HUES6 (cell line): ENCODE measurements around the gene TSPAN18.

Experiments
- H3K27ac ChIP-seq: 2 replicates; pipeline ENCODE4 v1.7.0; 2013; ENCODE audit warnings: low read depth, mild to moderate bottlenecking, low read length, inconsistent platforms
- H3K27me3 ChIP-seq: 2 replicates; pipeline ENCODE4 v1.6.1; 2013; ENCODE audit warnings: low read length; ENCODE audit not compliant: control insufficient read depth, insufficient read depth
- H3K36me3 ChIP-seq: 2 replicates; pipeline ENCODE4 v1.6.1; 2013; ENCODE audit warnings: low read length; ENCODE audit not compliant: control insufficient read depth, insufficient read depth
- H3K4me1 ChIP-seq: 2 replicates; pipeline ENCODE4 v1.6.1; 2013; ENCODE audit warnings: low read length; ENCODE audit not compliant: control insufficient read depth, insufficient read depth
- H3K4me3 ChIP-seq: 2 replicates; pipeline ENCODE4 v1.5.1; 2013; ENCODE audit warnings: low read depth, low read length
- H3K9ac ChIP-seq: one replicate; pipeline ENCODE4 v1.6.1; 2013; ENCODE audit warnings: mild to moderate bottlenecking, low read length
- H3K9me3 ChIP-seq: 2 replicates; pipeline ENCODE4 v1.6.1; 2013; ENCODE audit warnings: low read depth, low read length; ENCODE audit not compliant: control insufficient read depth, insufficient read depth

The TSPAN18 gene

DNA sequence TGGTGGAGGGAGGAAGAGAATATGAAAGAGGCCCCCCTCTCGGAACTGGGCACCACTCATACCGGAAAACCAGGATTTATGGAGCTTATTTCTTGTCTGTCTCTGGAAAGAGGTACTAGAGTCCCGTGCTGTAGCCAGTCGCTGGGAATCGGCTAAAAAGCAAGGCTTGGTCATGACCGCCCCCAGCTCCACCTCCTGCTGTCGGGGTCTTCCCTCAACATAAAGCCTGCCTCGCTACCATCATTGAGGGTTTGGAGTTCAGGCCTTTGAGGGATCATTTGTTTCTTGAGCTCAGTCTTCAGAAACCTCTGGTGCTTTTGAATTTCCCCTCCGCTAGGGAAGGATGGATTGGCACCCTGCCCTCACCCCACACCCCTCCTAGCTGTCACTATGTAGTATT lies 97.1 kb downstream of the TSPAN18 start:
- H3K27me3 ChIP-seq, result no peaks in the 10 kb centered on the region
- peak overlapping the region; percentile 32 for H3K4me3 ChIP-seq
- peak overlapping the region; percentile 70; the same call in 1 of the 2 replicates for H3K27ac ChIP-seq
- H3K36me3 ChIP-seq, result no peaks in the 10 kb centered on the region
- peak overlapping the region; percentile 69 for H3K9ac ChIP-seq
- H3K4me1 ChIP-seq, result peaks cover 58% of the 10 kb centered on the region
- no peaks in the 10 kb centered on the region; the same call in 1 of the 2 replicates for H3K9me3 ChIP-seq

DNA sequence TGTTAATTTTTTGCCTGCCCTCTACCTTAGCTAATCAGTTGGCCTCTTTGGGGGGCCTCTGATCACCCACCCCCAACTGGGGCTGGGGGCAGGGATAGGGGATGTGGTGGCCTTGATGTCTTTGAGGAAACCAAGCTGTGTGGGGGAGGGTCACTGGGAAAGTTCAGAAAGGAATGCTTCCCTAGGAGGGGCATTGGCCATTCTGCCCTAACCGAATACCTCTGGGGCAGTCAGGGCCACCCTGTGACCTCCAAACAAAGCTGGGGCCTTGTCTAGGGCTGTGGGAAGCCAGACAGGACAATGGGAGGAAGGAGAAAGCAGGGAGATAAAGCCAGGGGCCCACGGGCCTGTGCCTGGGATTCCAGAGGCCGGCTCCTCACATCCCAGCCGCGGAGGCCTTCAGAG lies 97.5 kb downstream of the TSPAN18 start:
- Histone ChIP-seq H3K27me3 (no peaks in the 10 kb centered on the region), H3K4me1 (peaks cover 58% of the 10 kb centered on the region), H3K9me3 (no peaks in the 10 kb centered on the region; the same call in 1 of the 2 replicates), H3K36me3 (no peaks in the 10 kb centered on the region), H3K4me3 (peak overlapping the region; percentile 32), H3K27ac (peak overlapping the region; percentile 70; the same call in 1 of the 2 replicates), H3K9ac (peak overlapping the region; percentile 62)

DNA sequence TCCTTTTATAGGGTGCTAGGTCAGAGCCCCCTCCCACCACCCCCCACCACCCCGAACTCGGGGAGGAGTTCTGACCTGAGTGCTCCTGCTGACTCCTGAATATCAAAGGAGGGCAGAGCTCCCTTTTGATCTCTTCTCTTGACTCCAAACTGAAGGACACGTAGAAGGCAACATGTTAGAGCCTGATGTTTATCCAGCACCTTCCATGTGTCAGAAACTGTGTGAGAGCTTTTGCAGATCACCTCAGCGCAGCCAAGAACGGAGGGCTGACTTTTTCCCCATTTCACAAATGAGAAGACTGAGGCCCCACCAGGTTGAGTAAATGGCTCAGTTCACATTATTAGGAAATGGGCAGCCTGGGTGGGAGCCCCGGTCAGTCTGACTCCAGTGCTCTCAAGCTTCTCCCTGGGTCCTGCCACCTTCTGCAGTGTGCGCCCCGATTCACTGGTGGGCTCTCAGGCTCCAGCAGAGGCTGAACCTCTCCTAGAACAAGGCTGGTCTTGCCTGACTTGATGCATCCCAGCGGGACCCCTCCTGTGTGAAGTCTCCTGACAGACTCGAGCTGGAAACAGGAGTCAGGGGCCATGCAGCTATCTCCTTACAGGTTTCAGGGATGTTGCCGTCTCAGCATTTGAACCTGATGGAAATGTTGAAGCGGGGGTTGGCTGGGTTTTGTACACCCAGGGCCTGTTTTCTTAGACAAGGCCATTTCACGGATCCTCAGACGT lies 98.5 kb downstream of the TSPAN18 start:
- no peaks in the 10 kb centered on the region for H3K36me3 ChIP-seq
- peak overlapping the region; percentile 1; the same call in 1 of the 2 replicates for H3K4me3 ChIP-seq
- peaks cover 62% of the 10 kb centered on the region for H3K4me1 ChIP-seq
- H3K27me3 ChIP-seq, result no peaks in the 10 kb centered on the region
- no peaks in the 10 kb centered on the region; the same call in 1 of the 2 replicates for H3K9me3 ChIP-seq
- H3K9ac ChIP-seq, result peak overlapping the region; percentile 62
- peak overlapping the region; percentile 70; the same call in 1 of the 2 replicates for H3K27ac ChIP-seq

DNA sequence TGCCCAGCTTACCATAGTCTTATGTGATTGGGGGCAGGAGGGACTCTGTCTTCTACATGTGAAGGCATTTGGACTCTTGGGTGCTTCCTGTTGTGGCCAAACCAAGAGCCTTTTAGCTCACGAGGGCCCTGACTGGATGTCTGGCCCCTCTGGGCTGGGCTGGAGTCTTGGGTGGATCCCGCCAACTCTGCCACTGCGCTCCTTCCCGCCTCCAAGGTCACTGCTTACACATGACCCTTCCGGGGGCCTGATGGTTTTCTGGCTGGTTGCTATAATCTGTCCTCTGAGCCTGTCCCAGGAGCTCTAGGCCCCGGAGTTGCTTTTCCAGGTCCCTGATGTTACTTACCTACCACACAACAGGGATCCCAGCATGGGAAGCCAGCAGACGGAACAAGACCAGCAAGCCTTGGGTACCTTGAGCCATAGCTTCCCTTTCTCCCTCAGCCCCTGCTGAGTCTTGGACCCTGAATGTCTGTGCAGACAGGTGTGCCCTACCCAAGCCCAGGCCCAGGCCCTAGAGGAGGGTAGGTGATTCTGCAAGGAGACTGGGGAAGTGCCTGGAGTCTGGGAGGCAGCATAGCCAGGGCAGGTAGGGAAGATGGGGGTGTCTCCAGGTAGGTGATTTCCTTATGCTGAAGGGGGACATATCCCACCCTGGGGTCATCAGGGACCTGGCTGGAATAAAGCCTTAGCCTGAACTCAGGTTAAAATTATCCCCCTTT lies 100.3 kb downstream of the TSPAN18 start:
- Histone ChIP-seq H3K27me3 (no peaks in the 10 kb centered on the region), H3K27ac (no peak overlapping the region), H3K9ac (no peak overlapping the region), H3K36me3 (no peaks in the 10 kb centered on the region), H3K4me1 (peaks cover 66% of the 10 kb centered on the region), H3K9me3 (no peaks in the 10 kb centered on the region; the same call in 1 of the 2 replicates), H3K4me3 (no peak overlapping the region)

DNA sequence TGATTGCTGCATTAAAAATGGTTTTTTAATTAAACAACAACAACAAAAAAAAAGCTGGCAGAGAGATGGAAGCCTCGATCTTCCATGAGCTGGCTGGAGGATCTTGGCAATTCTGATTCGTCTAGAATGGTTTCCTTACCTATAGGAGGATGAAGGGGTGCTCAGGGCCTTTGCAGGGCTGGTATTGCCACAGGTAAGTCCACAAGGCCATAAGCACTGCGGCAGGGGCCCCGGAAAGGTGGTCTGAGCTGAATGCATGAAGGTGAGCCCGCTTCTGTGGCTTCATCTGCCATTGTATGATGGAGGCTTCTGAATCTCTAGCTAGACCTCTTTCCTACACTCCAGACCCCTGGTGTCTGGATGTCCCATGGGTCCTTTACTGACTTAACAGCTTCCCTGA lies 101.5 kb downstream of the TSPAN18 start:
- Histone ChIP-seq H3K27ac (no peak overlapping the region), H3K36me3 (no peaks in the 10 kb centered on the region), H3K4me3 (no peak overlapping the region), H3K9ac (no peak overlapping the region), H3K4me1 (peaks cover 66% of the 10 kb centered on the region), H3K9me3 (no peaks in the 10 kb centered on the region), H3K27me3 (no peaks in the 10 kb centered on the region)

DNA sequence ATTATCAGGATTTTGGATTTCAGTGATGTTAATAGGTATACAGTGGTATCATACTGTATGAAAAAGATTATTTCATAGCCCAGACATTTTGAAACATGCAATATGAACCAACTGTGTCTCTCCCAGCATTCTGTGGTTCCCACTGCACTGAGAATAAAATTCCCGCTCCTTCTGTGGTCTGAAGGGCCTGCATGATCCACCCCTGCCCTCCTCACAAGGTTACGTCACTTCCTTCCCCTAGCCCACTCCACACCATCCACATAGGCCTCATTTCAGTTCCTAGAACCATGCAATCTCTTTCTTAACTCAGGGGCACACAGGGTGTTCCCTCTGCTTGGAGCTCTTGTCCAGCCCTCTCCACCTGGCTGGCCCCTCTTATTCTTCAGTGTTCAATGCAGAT lies 103.1 kb downstream of the TSPAN18 start:
- Histone ChIP-seq H3K27me3 (no peaks in the 10 kb centered on the region), H3K36me3 (no peaks in the 10 kb centered on the region), H3K4me1 (peaks cover 68% of the 10 kb centered on the region), H3K4me3 (no peak overlapping the region), H3K9me3 (no peaks in the 10 kb centered on the region), H3K27ac (no peak overlapping the region), H3K9ac (no peak overlapping the region)

DNA sequence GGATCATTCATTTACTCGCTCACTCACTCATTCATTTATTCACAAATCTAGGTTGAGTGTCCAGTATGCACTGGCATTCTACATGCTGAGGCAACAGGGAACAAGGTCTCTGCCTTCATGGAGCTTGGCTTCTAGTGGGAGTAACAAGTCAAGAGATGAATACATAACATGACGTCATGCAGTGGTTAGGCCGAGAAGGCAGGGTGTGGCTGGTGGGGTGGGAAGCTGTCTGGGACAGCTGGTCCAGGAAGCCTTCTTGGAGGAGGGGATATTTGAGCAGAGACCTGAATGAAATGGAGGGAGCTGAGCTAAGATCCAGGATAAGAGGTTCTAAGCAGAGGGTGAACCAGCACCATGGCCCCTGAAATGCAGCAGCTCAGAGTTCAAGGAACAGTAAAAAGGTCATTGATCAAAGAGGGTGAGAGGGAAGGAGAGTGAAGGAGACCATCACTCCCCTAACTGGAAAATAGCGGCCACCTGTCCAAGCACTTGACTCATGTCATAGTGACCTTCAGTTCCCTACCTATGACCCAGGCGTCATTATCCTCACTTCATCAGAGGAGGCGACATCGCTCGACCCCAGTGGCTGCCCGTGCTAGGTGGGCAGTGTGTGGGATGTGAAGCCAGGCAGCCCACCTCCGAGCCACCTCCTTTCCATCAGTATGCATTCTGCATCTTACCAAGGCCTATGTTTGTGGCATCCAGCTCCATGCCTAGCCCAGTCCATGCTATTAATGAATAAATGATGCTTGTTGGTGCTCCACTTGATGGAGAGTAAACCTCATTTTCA lies 105.0 kb downstream of the TSPAN18 start:
- Histone ChIP-seq H3K36me3 (no peaks in the 10 kb centered on the region), H3K4me3 (no peak overlapping the region), H3K4me1 (peaks cover 63% of the 10 kb centered on the region), H3K27ac (no peak overlapping the region), H3K27me3 (no peaks in the 10 kb centered on the region), H3K9me3 (peaks cover 5% of the 10 kb centered on the region), H3K9ac (no peak overlapping the region)

DNA sequence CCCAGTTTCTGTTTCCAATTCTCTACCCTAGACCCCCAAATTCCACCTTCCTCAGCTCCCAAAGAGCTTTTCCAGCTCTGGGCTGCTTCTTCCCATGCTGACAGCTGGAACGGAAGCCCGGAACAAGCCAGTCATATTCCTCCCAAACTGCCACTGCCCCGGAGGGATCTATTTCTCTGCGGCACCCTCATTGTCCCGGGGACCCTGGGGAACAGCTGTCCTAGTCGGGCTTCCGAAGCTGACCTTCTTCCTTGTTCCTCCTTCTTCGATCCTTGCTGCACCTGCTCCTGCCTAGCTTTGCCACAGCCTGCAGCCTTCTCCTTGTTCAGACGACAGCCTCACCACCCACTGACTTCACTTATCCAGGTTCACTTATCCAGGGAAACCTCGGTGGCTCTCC lies 105.7 kb downstream of the TSPAN18 start:
- H3K4me1 ChIP-seq, result peaks cover 58% of the 10 kb centered on the region
- no peaks in the 10 kb centered on the region for H3K27me3 ChIP-seq
- H3K36me3 ChIP-seq, result no peaks in the 10 kb centered on the region
- peak overlapping the region; percentile 24 for H3K9ac ChIP-seq
- H3K27ac ChIP-seq, result no peak overlapping the region
- peaks cover 5% of the 10 kb centered on the region for H3K9me3 ChIP-seq
- H3K4me3 ChIP-seq, result no peak overlapping the region

DNA sequence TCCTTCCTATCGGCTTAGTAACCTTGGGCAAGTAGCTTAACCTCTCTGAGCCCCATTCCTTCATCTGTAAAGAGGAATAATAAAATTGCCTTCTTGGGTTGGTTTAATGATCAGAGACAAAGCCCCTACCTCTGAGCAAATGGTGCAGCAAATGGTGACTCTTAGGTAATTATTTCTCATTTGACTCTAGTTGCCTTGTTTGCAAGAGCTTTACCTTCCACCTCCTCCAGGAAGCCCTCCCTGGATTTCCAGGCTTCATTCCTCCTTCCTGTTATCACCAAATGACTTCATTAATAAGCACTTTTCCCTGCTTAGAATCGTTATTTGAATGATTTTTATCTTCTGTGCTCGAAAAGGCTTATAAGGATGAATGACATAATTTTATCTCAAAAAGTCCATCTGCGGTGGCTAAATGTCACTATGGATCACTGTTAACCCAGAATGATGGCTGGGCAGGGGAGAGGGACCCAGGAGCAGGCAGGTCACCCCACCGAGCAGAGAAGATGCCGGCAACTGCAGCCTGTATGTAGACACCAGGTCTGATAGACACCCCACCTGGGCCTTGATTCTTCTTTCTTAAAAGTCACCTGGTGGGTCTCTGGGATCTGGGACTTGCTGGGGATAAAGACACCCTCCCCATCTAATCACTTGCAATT lies 106.6 kb downstream of the TSPAN18 start:
- H3K27me3 ChIP-seq, result no peaks in the 10 kb centered on the region
- peaks cover 50% of the 10 kb centered on the region for H3K4me1 ChIP-seq
- no peak overlapping the region; the same call in 1 of the 2 replicates for H3K27ac ChIP-seq
- no peaks in the 10 kb centered on the region for H3K36me3 ChIP-seq
- H3K9me3 ChIP-seq, result peaks cover 5% of the 10 kb centered on the region
- no peak overlapping the region for H3K9ac ChIP-seq
- H3K4me3 ChIP-seq, result no peak overlapping the region

DNA sequence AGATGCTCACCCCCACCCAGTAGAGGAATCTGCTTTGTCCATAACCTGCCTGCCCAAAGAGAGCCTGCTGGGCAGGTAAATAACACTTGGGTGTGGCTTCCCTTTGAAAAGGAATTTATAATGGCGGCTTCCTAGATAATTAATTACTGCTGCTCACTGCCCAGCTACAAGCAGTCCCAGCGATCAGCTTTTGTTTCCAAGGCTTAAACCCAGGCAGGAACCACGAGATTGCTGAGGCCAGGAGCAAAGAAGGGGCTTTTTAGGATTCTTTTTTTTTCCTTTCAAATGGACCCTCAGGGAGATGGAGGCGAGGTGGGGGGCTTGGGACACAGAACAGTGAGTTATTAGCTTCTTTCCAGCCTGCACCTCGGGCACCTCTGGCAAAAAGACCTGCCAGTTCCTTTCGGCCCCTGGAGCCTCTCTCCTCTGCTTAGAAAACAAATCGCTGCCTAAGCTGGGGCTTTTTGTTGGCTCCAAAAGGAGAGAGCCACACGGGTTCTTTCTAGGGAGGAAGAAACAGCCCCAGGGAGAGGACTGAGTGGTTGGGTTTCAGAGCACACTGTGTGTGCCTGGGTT lies 107.2 kb downstream of the TSPAN18 start:
- Histone ChIP-seq H3K36me3 (no peaks in the 10 kb centered on the region), H3K9ac (peak overlapping the region; percentile 58), H3K27ac (peak overlapping the region; percentile 77; the same call in 1 of the 2 replicates), H3K27me3 (no peaks in the 10 kb centered on the region), H3K4me3 (no peak overlapping the region), H3K9me3 (peaks cover 5% of the 10 kb centered on the region), H3K4me1 (peaks cover 48% of the 10 kb centered on the region)
